Prostate gland (tissue), 2 donors: ENCODE measurements around the gene ATXN10.

Experiments
- POLR2A ChIP-seq: fragments of 450-650 bp; IDR thresholded peaks from one replicate; pipeline ENCODE4 v1.6.1; 2016; ENCODE audit warnings: antibody characterized with exemption, mild to moderate bottlenecking
- POLR2AphosphoS5 ChIP-seq: sonication (generic); formaldehyde crosslinking; IDR thresholded peaks from one replicate; pipeline ENCODE4 v1.6.1; 2017; ENCODE audit warnings: antibody characterized with exemption
- TF ChIP-seq, protein P1 (sequence below), 4 experiments: fragments of 200-600 bp in 2 of 4; fragments of 450-650 bp in 2 of 4; sonication (generic) in 2 of 4; IDR thresholded peaks; 1 replicate in 3 of 4; 2 replicates in 1 of 4; pipeline ENCODE4 v1.5.1; 2016 to 2019; ENCODE audit warnings: antibody characterized with exemption in 4 of 4, mild to moderate bottlenecking in 2 of 4, moderate library complexity in 2 of 4

DNA sequence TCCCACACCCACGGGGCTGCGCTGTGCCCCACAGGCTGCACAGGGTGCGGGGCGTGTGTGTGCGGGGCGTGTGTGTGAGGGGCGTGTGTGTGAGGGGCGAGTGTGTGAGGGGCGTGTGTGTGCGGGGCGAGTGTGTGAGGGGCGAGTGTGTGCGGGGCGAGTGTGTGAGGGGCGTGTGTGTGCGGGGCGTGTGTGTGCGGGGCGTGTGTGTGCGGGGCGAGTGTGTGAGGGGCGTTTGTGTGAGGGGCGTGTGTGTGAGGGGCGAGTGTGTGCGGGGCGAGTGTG, 218.7 kb downstream of the ATXN10 start:
- TF ChIP-seq, protein P1, sequence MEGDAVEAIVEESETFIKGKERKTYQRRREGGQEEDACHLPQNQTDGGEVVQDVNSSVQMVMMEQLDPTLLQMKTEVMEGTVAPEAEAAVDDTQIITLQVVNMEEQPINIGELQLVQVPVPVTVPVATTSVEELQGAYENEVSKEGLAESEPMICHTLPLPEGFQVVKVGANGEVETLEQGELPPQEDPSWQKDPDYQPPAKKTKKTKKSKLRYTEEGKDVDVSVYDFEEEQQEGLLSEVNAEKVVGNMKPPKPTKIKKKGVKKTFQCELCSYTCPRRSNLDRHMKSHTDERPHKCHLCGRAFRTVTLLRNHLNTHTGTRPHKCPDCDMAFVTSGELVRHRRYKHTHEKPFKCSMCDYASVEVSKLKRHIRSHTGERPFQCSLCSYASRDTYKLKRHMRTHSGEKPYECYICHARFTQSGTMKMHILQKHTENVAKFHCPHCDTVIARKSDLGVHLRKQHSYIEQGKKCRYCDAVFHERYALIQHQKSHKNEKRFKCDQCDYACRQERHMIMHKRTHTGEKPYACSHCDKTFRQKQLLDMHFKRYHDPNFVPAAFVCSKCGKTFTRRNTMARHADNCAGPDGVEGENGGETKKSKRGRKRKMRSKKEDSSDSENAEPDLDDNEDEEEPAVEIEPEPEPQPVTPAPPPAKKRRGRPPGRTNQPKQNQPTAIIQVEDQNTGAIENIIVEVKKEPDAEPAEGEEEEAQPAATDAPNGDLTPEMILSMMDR (IDR thresholded peaks at IDR 0.05) = no peak
- TF ChIP-seq POLR2AphosphoS5 (no peak), POLR2A (no peak)
